SW480 (cell line): ENCODE data around the gene GGCX.
"Not testable (repeated sequence)": the region's sequence is repeated elsewhere in the genome, so short reads cannot be mapped to it uniquely, and the experiment has no call there.

ENCODE experiments used
- DNase-seq: peaks from one replicate; pipeline ENCODE4 v3.0.0-alpha.2; 2016; ENCODE audit warnings: low spot score

The GGCX gene

GRCh38 chr2:85575739-85576138 is 14.4 kb upstream of the GGCX start:
- no peak for DNase-seq

GRCh38 chr2:85566265-85566664 is 5.0 kb upstream of the GGCX start:
- no peak for DNase-seq

GRCh38 chr2:85564144-85564563 is 2.9 kb upstream of the GGCX start:
- DNase-seq, result no peak

GRCh38 chr2:85560812-85561279 is 447 bp downstream of the GGCX start:
- DNase-seq, result no peak

- DNase-seq, result not testable (repeated sequence)
Observed at GRCh38 chr2:85560403-85560726, 928 bp downstream of the GGCX start.

- DNase-seq, result no peak
Observed at GRCh38 chr2:85558160-85558559, 3.1 kb downstream of the GGCX start.

- DNase-seq, result no peak
Observed at GRCh38 chr2:85557130-85557529, 4.2 kb downstream of the GGCX start.

GRCh38 chr2:85554980-85555612 is 6.2 kb downstream of the GGCX start:
- no peak for DNase-seq

- DNase-seq, result no peak
Observed at GRCh38 chr2:85553184-85553583, 8.1 kb downstream of the GGCX start.

GRCh38 chr2:85551698-85552678 is 9.3 kb downstream of the GGCX start:
- peak; percentile 81 for DNase-seq

GRCh38 chr2:85550486-85550885 is 10.8 kb downstream of the GGCX start:
- no peak for DNase-seq

GRCh38 chr2:85549826-85550225 is 11.5 kb downstream of the GGCX start:
- DNase-seq, result no peak

- no peak for DNase-seq
Observed at GRCh38 chr2:85549095-85549494, 12.2 kb downstream of the GGCX start.

- DNase-seq, result no peak
Observed at GRCh38 chr2:85548608-85548900, 12.7 kb downstream of the GGCX start.

- peak; percentile 33 for DNase-seq
Observed at GRCh38 chr2:85547859-85548607, 13.3 kb downstream of the GGCX start.

GRCh38 chr2:85547089-85547858 is 14.0 kb downstream of the GGCX start:
- DNase-seq, result no peak

- DNase-seq, result no peak
Observed at GRCh38 chr2:85545780-85546240, 15.5 kb downstream of the GGCX start.

GRCh38 chr2:85544915-85545779 is 16.1 kb downstream of the GGCX start:
- DNase-seq, result not testable (repeated sequence)

GRCh38 chr2:85544254-85544691 is 17.0 kb downstream of the GGCX start:
- not testable (repeated sequence) for DNase-seq

GRCh38 chr2:85542777-85543176 is 18.5 kb downstream of the GGCX start:
- no peak for DNase-seq
